MCF 10A (cell line): ENCODE data around the gene CCDC110. TPM values are rescaled to one million over a fixed set of nuclear protein-coding genes. Genes with fewer than 3 reads are reported as not detected.

Experiments
- BruUV-seq: library from RNA; stranded (reverse); fragments of 400-500 nt; replicated peaks from 2 replicates; lab custom pipeline; 2021; lab: Mats Ljungman, UMichigan
- CTCF ChIA-PET: fragments of 300-600 bp; sonication (Branson Sonifier 250); formaldehyde crosslinking; extraction: SDS; loops from one replicate; lab custom pipeline; 2021; ENCODE audit warnings: antibody characterized with exemption, inconsistent platforms; lab: Yijun Ruan, JAX
- POLR2A ChIA-PET: fragments of 300-600, 350-650 bp; sonication (Branson Sonifier 250); formaldehyde crosslinking; extraction: SDS; loops from one replicate; lab custom pipeline; 2020; ENCODE audit warnings: antibody characterized with exemption, inconsistent platforms; lab: Yijun Ruan, JAX
- DNase-seq: peaks from one replicate; pipeline ENCODE4 v3.0.0-alpha.2; 2018; ENCODE audit not compliant: unreplicated experiment
- H3K27ac Mint-ChIP-seq: one replicate; pipeline ENCODE4 v1.8.0; 2022; ENCODE audit warnings: mild to moderate bottlenecking, low read depth, mixed read lengths; ENCODE audit not compliant: unreplicated experiment
- H3K27me3 Mint-ChIP-seq: one replicate; pipeline ENCODE4 v1.8.0; 2022; ENCODE audit warnings: mixed read lengths; ENCODE audit not compliant: insufficient read depth, unreplicated experiment
- H3K36me3 Mint-ChIP-seq: one replicate; pipeline ENCODE4 v1.8.0; 2022; ENCODE audit warnings: mild to moderate bottlenecking, moderate library complexity, mixed read lengths; ENCODE audit not compliant: insufficient read depth, unreplicated experiment
- H3K4me1 Mint-ChIP-seq: one replicate; pipeline ENCODE4 v1.8.0; 2022; ENCODE audit warnings: mixed read lengths; ENCODE audit not compliant: insufficient read depth, unreplicated experiment
- H3K4me3 Mint-ChIP-seq: one replicate; pipeline ENCODE4 v1.8.0; 2022; ENCODE audit warnings: mild to moderate bottlenecking, moderate library complexity, mixed read lengths; ENCODE audit not compliant: unreplicated experiment
- H3K9me3 Mint-ChIP-seq: one replicate; pipeline ENCODE4 v1.8.0; 2022; ENCODE audit warnings: mixed read lengths; ENCODE audit not compliant: unreplicated experiment
- CTCF ChIP-seq: fragments of 200-600 bp; IDR thresholded peaks from one replicate; pipeline ENCODE4 v1.8.0; 2022; ENCODE audit warnings: antibody characterized with exemption, mild to moderate bottlenecking; ENCODE audit not compliant: unreplicated experiment
- intact Hi-C: fragments of 100-400 bp; cut with micrococcal nuclease; formaldehyde crosslinking; loops from 2 replicates; pipeline ENCODE4 v1.14.1; 2022
- total RNA-seq: library from RNA; stranded (reverse); gene quantifications from 2 replicates; pipeline ENCODE4 v1.2.3, GENCODE V29; 2022

Gene CCDC110
- total RNA-seq, 1 experiment from 2014 or later: not detected

GRCh38 chr4:185472103-185472542 lies 590 bp upstream of the CCDC110 start:
- Mint-ChIP-seq H3K4me1 (no peaks in the 10 kb centered on the region), H3K27me3 (peaks cover 37% of the 10 kb centered on the region), H3K9me3 (no peaks in the 10 kb centered on the region), H3K27ac (no peak overlapping the region), H3K4me3 (peak overlapping the region; percentile 80), H3K36me3 (no peaks in the 10 kb centered on the region)
- intact Hi-C loops: loop anchor here (5.0 to 10.0 kb wide), 2 partner anchors 267 to 565 kb away; partner anchors contain the start of genes CFAP97 and SNX25
- ChIA-PET CTCF (interaction anchor here (0.6 to 2.2 kb wide), 12 partner anchors 10 to 565 kb away, joined by 3 to 19 read pairs (median 4); partner anchors contain the start of gene ANKRD37), POLR2A (interaction anchor here (0.6 to 1.2 kb wide), 4 partner anchors 47 to 125 kb away, joined by 3 to 5 read pairs (median 3); partner anchors contain the start of gene UFSP2)
- BruUV-seq: no TSS peak
- DNase-seq: no peak
- no peak for TF ChIP-seq CTCF

DNA sequence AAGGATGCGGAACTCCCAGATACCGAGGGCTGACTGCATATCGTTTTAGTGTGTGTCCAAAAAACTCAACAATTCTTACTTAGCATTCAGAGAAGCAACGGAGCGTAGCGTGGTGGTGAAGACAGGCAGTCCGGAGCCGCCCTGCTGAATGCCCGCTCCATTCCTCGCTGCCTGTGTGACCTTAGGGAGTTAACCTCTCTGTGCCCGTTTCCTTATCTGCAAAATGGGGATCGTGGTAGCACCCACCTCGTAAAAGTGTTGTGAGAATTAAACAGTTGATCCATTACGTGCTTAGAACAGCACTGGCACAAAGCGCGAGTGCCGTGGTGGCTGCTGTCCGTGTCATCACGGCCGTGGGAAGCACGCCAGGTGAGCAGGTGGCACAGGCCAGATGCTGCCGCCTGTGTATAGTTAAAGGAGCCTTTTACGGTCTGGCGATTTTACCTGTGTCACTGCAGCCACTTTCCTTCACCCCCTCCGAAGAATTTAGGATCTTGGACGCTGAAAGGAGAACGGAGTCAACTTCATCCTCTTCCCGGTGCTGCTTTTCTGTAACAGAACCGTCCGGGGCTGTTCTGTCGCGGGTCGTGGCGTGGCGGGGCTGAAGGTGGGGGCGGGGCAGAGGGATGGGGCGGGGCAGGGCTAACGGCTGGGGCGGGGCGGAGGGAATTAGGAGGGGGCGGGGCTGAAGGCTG lies 885 bp downstream of the CCDC110 start:
- H3K9me3 Mint-ChIP-seq: no peaks in the 10 kb centered on the region
- peaks cover 2% of the 10 kb centered on the region for H3K36me3 Mint-ChIP-seq
- intact Hi-C loops: loop anchor here (1.0 to 10.0 kb wide), 4 partner anchors 103 to 567 kb away; partner anchors contain the start of genes CFAP97 and SNX25
- H3K4me1 Mint-ChIP-seq: no peaks in the 10 kb centered on the region
- TF ChIP-seq CTCF: no peak
- H3K27me3 Mint-ChIP-seq: peaks cover 52% of the 10 kb centered on the region
- no peak overlapping the region for H3K27ac Mint-ChIP-seq
- CTCF ChIA-PET: interaction anchor here (1.6 kb wide), 1 partner anchor 42 kb away, joined by 4 read pairs; no protein-coding TSS in a partner anchor
- peak overlapping the region; percentile 71 for H3K4me3 Mint-ChIP-seq
- no TSS peak for BruUV-seq
- POLR2A ChIA-PET: interaction anchor here (0.9 kb wide), 1 partner anchor 45 kb away, joined by 3 read pairs; the partner anchor contains the start of gene UFSP2
- no peak for DNase-seq

- intact Hi-C loops: loop anchor here (5.0 to 10.0 kb wide), 2 partner anchors 265 to 568 kb away; partner anchors contain the start of genes CFAP97 and SNX25
Observed at GRCh38 chr4:185469580-185470154, 1.9 kb downstream of the CCDC110 start.

More at GRCh38 chr4:185469580-185470154, 1.9 kb downstream of the CCDC110 start:
- Mint-ChIP-seq H3K9me3 (no peaks in the 10 kb centered on the region), H3K4me3 (no peak overlapping the region), H3K4me1 (no peaks in the 10 kb centered on the region), H3K27ac (no peak overlapping the region), H3K27me3 (peaks cover 60% of the 10 kb centered on the region), H3K36me3 (peaks cover 5% of the 10 kb centered on the region)
- ChIA-PET CTCF (interaction anchor here (0.5 to 1.6 kb wide), 4 partner anchors 41 to 659 kb away, joined by 3 to 5 read pairs (median 4); no protein-coding TSS in a partner anchor), POLR2A (interaction anchor here (0.9 kb wide), 1 partner anchor 44 kb away, joined by 3 read pairs; the partner anchor contains the start of gene UFSP2)
- no TSS peak for BruUV-seq
- no peak for DNase-seq
- TF ChIP-seq CTCF: no peak
